Right ventricle myocardium superior (tissue), 1 donor: ENCODE results near the gene PRRX2. TPM values are rescaled to one million over a fixed set of nuclear protein-coding genes. Genes with fewer than 3 reads are reported as not detected.
"Not testable (repeated sequence)": the region's sequence is repeated elsewhere in the genome, so short reads cannot be mapped to it uniquely, and the experiment has no call there.

Experiments
- ATAC-seq: fragments of 200-7000 bp; cut with Tn5 transposase; one replicate; pipeline ENCODE4 v1.9.1; 2020; ENCODE audit warnings: mild to moderate bottlenecking; ENCODE audit not compliant: poor library complexity
- DNase-seq: peaks from one replicate; pipeline ENCODE4 v3.0.0-alpha.2; 2020
- intact Hi-C: fragments of 100-400 bp; cut with DNase I; formaldehyde crosslinking; loops from one replicate; pipeline ENCODE4 v1.11.2; 2022
- total RNA-seq: library from RNA; stranded (reverse); fragmentation: NEBNext Ultra II Directional; extraction: Animal tissue kit (Norgen Biotek cat#: 25700); gene quantifications from one replicate; pipeline ENCODE4 v1.2.1, GENCODE V29; 2021
- donor health status: DM: no; HTN: yes; CAD: no; lungs with severe emphysema.

The PRRX2 gene
- total RNA-seq, 1 donor from 2014 or later, result 0.89 TPM

GRCh38 chr9:129740666-129741464, 75.4 kb downstream of the PRRX2 start:
- ATAC-seq (no peak), DNase-seq (no peak)
- intact Hi-C loops, result no loop called here

GRCh38 chr9:129745200-129745599, 79.8 kb downstream of the PRRX2 start:
- no peak for ATAC-seq
- no peak for DNase-seq
- intact Hi-C loops, result no loop called here

GRCh38 chr9:129746092-129746777, 80.8 kb downstream of the PRRX2 start:
- no peak for DNase-seq
- intact Hi-C loops, result no loop called here
- no peak for ATAC-seq

GRCh38 chr9:129748249-129748648, 82.8 kb downstream of the PRRX2 start:
- DNase-seq, result no peak
- no peak for ATAC-seq
- intact Hi-C loops, result no loop called here

- ATAC-seq, intact Hi-C loops: not testable (repeated sequence)
Measured at GRCh38 chr9:129749052-129749451, 83.6 kb downstream of the PRRX2 start.

GRCh38 chr9:129749575-129749974, 84.1 kb downstream of the PRRX2 start:
- DNase-seq (no peak), ATAC-seq (no peak)
- intact Hi-C loops, result no loop called here

More at GRCh38 chr9:129749052-129749451, 83.6 kb downstream of the PRRX2 start:
- not testable (repeated sequence) for DNase-seq

GRCh38 chr9:129750013-129750638, 84.7 kb downstream of the PRRX2 start:
- ATAC-seq (no peak), DNase-seq (no peak)
- intact Hi-C loops, result no loop called here

GRCh38 chr9:129751841-129752801, 86.7 kb downstream of the PRRX2 start:
- ATAC-seq (peak; percentile 46), DNase-seq (no peak)
- intact Hi-C loops, result no loop called here

GRCh38 chr9:129752900-129753729, 87.7 kb downstream of the PRRX2 start, which contains the start of gene PTGES:
Gene PTGES, minus strand, starts transcription at chr9:129753042. Its CDS starts 30 bp downstream, at chr9:129753012.
- ATAC-seq (peak; percentile 94), DNase-seq (peak; percentile 87)

GRCh38 chr9:129755151-129755550, 89.7 kb downstream of the PRRX2 start:
- ATAC-seq (no peak), DNase-seq (no peak)
- intact Hi-C loops, result no loop called here

More at GRCh38 chr9:129752900-129753729, 87.7 kb downstream of the PRRX2 start, which contains the start of gene PTGES:
- intact Hi-C loops, result no loop called here

GRCh38 chr9:129756191-129756590, 90.7 kb downstream of the PRRX2 start:
- DNase-seq (no peak), ATAC-seq (no peak)
- intact Hi-C loops, result no loop called here

GRCh38 chr9:129757045-129757444, 91.6 kb downstream of the PRRX2 start:
- intact Hi-C loops, result no loop called here
- ATAC-seq, result no peak

GRCh38 chr9:129759319-129759718, 93.9 kb downstream of the PRRX2 start:
- peak; percentile 71 for DNase-seq

More at GRCh38 chr9:129757045-129757444, 91.6 kb downstream of the PRRX2 start:
- no peak for DNase-seq

GRCh38 chr9:129759804-129760502, 94.5 kb downstream of the PRRX2 start:
- DNase-seq (no peak), ATAC-seq (peak; percentile 3)
- intact Hi-C loops, result no loop called here

More at GRCh38 chr9:129759319-129759718, 93.9 kb downstream of the PRRX2 start:
- intact Hi-C loops, result no loop called here
- ATAC-seq, result peak; percentile 27

GRCh38 chr9:129760784-129761183, 95.3 kb downstream of the PRRX2 start:
- ATAC-seq, intact Hi-C loops, DNase-seq: not testable (repeated sequence)

- peak; percentile 84 for DNase-seq
- intact Hi-C loops, result no loop called here
- peak; percentile 72 for ATAC-seq
Measured at GRCh38 chr9:129761293-129761900, 96.0 kb downstream of the PRRX2 start.
